ENCODE measurements around the gene XCL2. TPM values are rescaled to one million over a fixed set of nuclear protein-coding genes. Genes with fewer than 3 reads are reported as not detected.

XCL2 gene
- total and polyA plus RNA-seq, 10 donors = 2.9 to 17.2 (median 8.0) TPM

DNA sequence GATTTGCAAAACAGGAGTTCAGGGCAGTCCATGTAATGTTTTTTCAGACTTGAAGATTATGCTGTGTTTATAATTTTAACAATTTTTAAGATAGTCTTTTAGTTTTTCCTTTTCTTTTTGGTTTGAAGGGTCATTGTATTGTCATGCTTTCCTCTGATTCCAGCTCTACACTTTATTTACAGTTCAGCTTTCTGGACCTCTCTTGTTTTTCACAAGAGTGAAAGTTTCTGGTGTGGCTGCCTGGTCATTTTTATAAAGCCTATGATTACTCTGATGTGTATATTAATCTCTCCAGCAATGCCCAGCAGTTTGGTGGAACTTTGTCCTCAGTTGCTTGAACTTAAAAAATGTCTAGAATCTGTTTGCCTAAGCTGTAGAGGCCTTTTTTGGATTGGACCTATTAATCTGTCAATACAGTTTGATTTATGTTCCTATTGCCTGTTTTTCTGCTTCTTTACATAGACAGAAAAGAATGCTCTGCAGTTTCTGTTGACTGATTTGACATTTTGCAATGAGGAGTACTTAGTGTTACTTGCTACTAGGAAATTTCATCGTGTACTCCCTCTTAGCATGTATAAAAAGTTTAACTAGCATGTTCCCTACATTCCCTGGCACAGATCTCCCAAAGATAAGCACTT, 52.2 kb downstream of the XCL2 start:
- intact Hi-C loops (cut with DNase I; ENCODE audit: low total_unique reads) = no loop called here
- no peaks in the 10 kb centered on the region for H3K36me3 ChIP-seq
- H3K4me1 ChIP-seq = peaks cover 0 to 8% (median 0%) of the 10 kb centered on the region in 6 donors
- H3K4me3 ChIP-seq = no peak overlapping the region
- no peaks in the 10 kb centered on the region for H3K9me3 ChIP-seq
- H3K27ac ChIP-seq = no peak overlapping the region
- WGBS, 5 donors = 68 to 86% (median 78%) methylated on average over 1 of the region's 1 CpG
- no peaks in the 10 kb centered on the region for H3K27me3 ChIP-seq (replicated peaks in 1 of 7)
- DNase-seq = no peak
- no peak for TF ChIP-seq POLR2A (IDR thresholded peaks at IDR 0.05)
- TF ChIP-seq, protein P1, sequence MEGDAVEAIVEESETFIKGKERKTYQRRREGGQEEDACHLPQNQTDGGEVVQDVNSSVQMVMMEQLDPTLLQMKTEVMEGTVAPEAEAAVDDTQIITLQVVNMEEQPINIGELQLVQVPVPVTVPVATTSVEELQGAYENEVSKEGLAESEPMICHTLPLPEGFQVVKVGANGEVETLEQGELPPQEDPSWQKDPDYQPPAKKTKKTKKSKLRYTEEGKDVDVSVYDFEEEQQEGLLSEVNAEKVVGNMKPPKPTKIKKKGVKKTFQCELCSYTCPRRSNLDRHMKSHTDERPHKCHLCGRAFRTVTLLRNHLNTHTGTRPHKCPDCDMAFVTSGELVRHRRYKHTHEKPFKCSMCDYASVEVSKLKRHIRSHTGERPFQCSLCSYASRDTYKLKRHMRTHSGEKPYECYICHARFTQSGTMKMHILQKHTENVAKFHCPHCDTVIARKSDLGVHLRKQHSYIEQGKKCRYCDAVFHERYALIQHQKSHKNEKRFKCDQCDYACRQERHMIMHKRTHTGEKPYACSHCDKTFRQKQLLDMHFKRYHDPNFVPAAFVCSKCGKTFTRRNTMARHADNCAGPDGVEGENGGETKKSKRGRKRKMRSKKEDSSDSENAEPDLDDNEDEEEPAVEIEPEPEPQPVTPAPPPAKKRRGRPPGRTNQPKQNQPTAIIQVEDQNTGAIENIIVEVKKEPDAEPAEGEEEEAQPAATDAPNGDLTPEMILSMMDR (IDR thresholded peaks at IDR 0.05 in 8 of 11, conservative IDR thresholded peaks at IDR 0.05 in 3 of 11) = no peak
- no peak for TF ChIP-seq POLR2AphosphoS5 (IDR thresholded peaks at IDR 0.05)

Other genes with a start within 250 kb of the XCL2 start
- 1 to 10 TPM in 4 of 7 donors, under 1 TPM in 3; 0.51 to 3.6 (median 3.1) TPM for gene XCL1, start 32.6 kb upstream of the XCL2 start, total RNA-seq
- 1 to 10 TPM in 2 of 3 donors, under 1 TPM in 1; 0.64 to 1.6 (median 1.2) TPM for gene XCL1, start 32.6 kb upstream of the XCL2 start, polyA plus RNA-seq
- gene DPT, start 185.2 kb upstream of the XCL2 start, total RNA-seq = under 1 TPM in 2 of 7 donors, not detected in 5; 0.37 to 0.44 TPM
- gene DPT, start 185.2 kb upstream of the XCL2 start, polyA plus RNA-seq = 1 to 10 TPM in 1 of 3 donors, under 1 TPM in 2; 0.93 to 7.2 (median 0.96) TPM